ENCODE measurements around the gene SEMA6D. TPM values are rescaled to one million over a fixed set of nuclear protein-coding genes. Genes with fewer than 3 reads are reported as not detected.

The SEMA6D gene
- total RNA-seq, 1 experiment from 2014 or later: not detected

GRCh38 chr15:47721676-47722075 lies 4.4 kb downstream of the SEMA6D start:
- H3K4me2 ChIP-seq (ENCODE audit: low read depth, low read length, poor library complexity, severe bottlenecking): no peak overlapping the region
- H4K20me1 ChIP-seq (ENCODE audit: insufficient read depth, low read depth, low read length): no peaks in the 10 kb centered on the region
- no peaks in the 10 kb centered on the region; the same call in 1 of the 2 replicates for H3K9me3 ChIP-seq (ENCODE audit: low read length)
- no peaks in the 10 kb centered on the region for H3K4me1 ChIP-seq (ENCODE audit: low read length)
- H3K36me3 ChIP-seq (ENCODE audit: insufficient read depth, low read length): no peaks in the 10 kb centered on the region
- H3K27ac ChIP-seq (ENCODE audit: low read length): no peak overlapping the region
- no peaks in the 10 kb centered on the region for H3K79me2 ChIP-seq (ENCODE audit: low read length)
- H3K9me2 ChIP-seq (replicated peaks; ENCODE audit: insufficient read depth, low read length): no peaks in the 10 kb centered on the region
- H2AFZ ChIP-seq (ENCODE audit: low read length): no peak overlapping the region
- no peak for DNase-seq
- no peaks in the 10 kb centered on the region for H3K27me3 ChIP-seq (ENCODE audit: low read length)
- no peak overlapping the region for H3K9ac ChIP-seq (ENCODE audit: low read length)
- no peak overlapping the region for H3K4me3 ChIP-seq (ENCODE audit: low read length)

- Histone ChIP-seq H3K4me1 (ENCODE audit: low read length) (no peaks in the 10 kb centered on the region), H3K9me3 (ENCODE audit: low read length) (no peaks in the 10 kb centered on the region), H3K4me3 (ENCODE audit: low read length) (no peak overlapping the region), H3K79me2 (ENCODE audit: low read length) (no peaks in the 10 kb centered on the region), H3K4me2 (ENCODE audit: low read depth, low read length, poor library complexity, severe bottlenecking) (no peak overlapping the region), H2AFZ (ENCODE audit: low read length) (no peak overlapping the region), H4K20me1 (ENCODE audit: insufficient read depth, low read depth, low read length) (no peaks in the 10 kb centered on the region), H3K27ac (ENCODE audit: low read length) (no peak overlapping the region), H3K27me3 (ENCODE audit: low read length) (no peaks in the 10 kb centered on the region), H3K9ac (ENCODE audit: low read length) (no peak overlapping the region), H3K36me3 (ENCODE audit: insufficient read depth, low read length) (no peaks in the 10 kb centered on the region), H3K9me2 (replicated peaks; ENCODE audit: insufficient read depth, low read length) (no peaks in the 10 kb centered on the region)
- DNase-seq: no peak
These were observed 7.0 kb downstream of the SEMA6D start for GRCh38 chr15:47724346-47724745.

- H3K9ac ChIP-seq (ENCODE audit: low read length): no peak overlapping the region
- H3K9me3 ChIP-seq (ENCODE audit: low read length): no peaks in the 10 kb centered on the region
- H4K20me1 ChIP-seq (ENCODE audit: insufficient read depth, low read depth, low read length): no peaks in the 10 kb centered on the region
- DNase-seq: no peak
- H3K9me2 ChIP-seq (replicated peaks; ENCODE audit: insufficient read depth, low read length): no peaks in the 10 kb centered on the region
- H3K4me1 ChIP-seq (ENCODE audit: low read length): no peaks in the 10 kb centered on the region
- no peak overlapping the region for H3K4me3 ChIP-seq (ENCODE audit: low read length)
- no peak overlapping the region for H3K27ac ChIP-seq (ENCODE audit: low read length)
- no peaks in the 10 kb centered on the region for H3K27me3 ChIP-seq (ENCODE audit: low read length)
- H3K79me2 ChIP-seq (ENCODE audit: low read length): no peaks in the 10 kb centered on the region
- no peak overlapping the region for H3K4me2 ChIP-seq (ENCODE audit: low read depth, low read length, poor library complexity, severe bottlenecking)
- H3K36me3 ChIP-seq (ENCODE audit: insufficient read depth, low read length): no peaks in the 10 kb centered on the region
- H2AFZ ChIP-seq (ENCODE audit: low read length): no peak overlapping the region
These were observed 7.7 kb downstream of the SEMA6D start for GRCh38 chr15:47725051-47725450.

DNA sequence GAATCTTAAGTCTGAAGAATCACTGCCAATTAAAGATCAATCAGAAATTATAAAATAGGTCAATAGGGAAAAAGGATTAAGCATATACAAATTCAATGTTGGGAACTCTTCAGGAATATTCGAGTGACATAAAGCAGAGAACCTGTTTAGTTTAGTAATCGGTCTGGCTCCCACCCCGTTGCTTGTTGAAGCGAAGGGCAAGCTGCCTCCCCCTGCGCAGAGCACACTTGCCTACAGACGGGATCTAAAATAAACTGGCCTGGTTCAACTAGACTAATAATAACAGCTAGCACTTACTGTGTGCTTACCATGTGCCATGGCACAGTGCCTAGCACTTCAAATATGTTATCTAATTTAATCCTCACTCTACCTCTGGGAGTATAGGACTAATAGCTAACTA lies 8.6 kb downstream of the SEMA6D start:
- H3K79me2 ChIP-seq (ENCODE audit: low read length): no peaks in the 10 kb centered on the region
- H3K27ac ChIP-seq (ENCODE audit: low read length): no peak overlapping the region
- H3K9me2 ChIP-seq (replicated peaks; ENCODE audit: insufficient read depth, low read length): no peaks in the 10 kb centered on the region
- no peaks in the 10 kb centered on the region for H3K36me3 ChIP-seq (ENCODE audit: insufficient read depth, low read length)
- no peaks in the 10 kb centered on the region for H4K20me1 ChIP-seq (ENCODE audit: insufficient read depth, low read depth, low read length)
- H3K4me2 ChIP-seq (ENCODE audit: low read depth, low read length, poor library complexity, severe bottlenecking): no peak overlapping the region
- no peak overlapping the region for H3K4me3 ChIP-seq (ENCODE audit: low read length)
- no peak for DNase-seq
- no peak overlapping the region for H2AFZ ChIP-seq (ENCODE audit: low read length)
- H3K9me3 ChIP-seq (ENCODE audit: low read length): no peaks in the 10 kb centered on the region
- no peaks in the 10 kb centered on the region for H3K4me1 ChIP-seq (ENCODE audit: low read length)
- H3K27me3 ChIP-seq (ENCODE audit: low read length): no peaks in the 10 kb centered on the region
- no peak overlapping the region for H3K9ac ChIP-seq (ENCODE audit: low read length)

DNA sequence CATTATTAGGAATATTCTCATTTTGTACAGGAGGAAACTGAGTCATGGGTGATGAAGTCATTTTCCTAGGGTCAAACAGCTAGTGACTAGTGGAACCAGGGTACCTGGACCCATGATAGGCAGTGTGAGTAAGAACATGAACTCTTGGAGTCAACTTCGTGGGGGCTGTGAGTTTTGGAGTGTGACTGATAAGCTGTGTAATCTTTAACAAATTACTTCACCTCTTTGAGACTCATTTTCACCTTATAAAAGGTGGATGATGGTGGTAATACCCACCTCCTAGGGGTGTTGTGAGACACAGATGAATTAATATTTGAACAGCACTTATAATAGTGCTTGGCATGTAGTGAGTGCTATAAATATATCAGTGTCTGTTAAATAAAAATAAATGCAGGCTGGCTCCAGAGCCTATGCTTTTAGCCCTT lies 9.1 kb downstream of the SEMA6D start:
- H3K36me3 ChIP-seq (ENCODE audit: insufficient read depth, low read length): no peaks in the 10 kb centered on the region
- no peak for DNase-seq
- no peak overlapping the region for H3K27ac ChIP-seq (ENCODE audit: low read length)
- H3K4me1 ChIP-seq (ENCODE audit: low read length): no peaks in the 10 kb centered on the region
- H3K9me3 ChIP-seq (ENCODE audit: low read length): no peaks in the 10 kb centered on the region
- H3K27me3 ChIP-seq (ENCODE audit: low read length): no peaks in the 10 kb centered on the region
- no peaks in the 10 kb centered on the region for H4K20me1 ChIP-seq (ENCODE audit: insufficient read depth, low read depth, low read length)
- H3K9me2 ChIP-seq (replicated peaks; ENCODE audit: insufficient read depth, low read length): no peaks in the 10 kb centered on the region
- no peak overlapping the region for H2AFZ ChIP-seq (ENCODE audit: low read length)
- H3K4me2 ChIP-seq (ENCODE audit: low read depth, low read length, poor library complexity, severe bottlenecking): no peak overlapping the region
- H3K4me3 ChIP-seq (ENCODE audit: low read length): no peak overlapping the region
- H3K9ac ChIP-seq (ENCODE audit: low read length): no peak overlapping the region
- H3K79me2 ChIP-seq (ENCODE audit: low read length): no peaks in the 10 kb centered on the region

DNA sequence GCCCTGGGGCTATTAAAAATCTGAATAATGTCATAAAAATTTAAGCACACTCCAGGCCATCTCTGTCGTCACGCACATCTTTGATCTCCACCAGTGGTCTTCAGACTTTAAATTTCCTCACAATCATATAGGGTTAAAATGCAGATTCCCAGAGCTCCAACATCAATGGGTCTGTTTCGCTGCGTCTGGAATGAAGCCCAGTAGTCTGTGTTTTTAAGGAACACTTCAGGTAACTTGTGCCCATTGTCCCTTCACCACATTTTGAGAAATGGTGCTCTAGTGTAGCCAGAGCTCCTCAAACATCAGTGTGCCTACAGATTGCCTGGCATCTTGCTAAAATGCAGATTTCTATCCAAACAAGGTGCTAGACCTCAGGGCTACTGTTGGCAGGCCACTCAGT lies 9.8 kb downstream of the SEMA6D start:
- Histone ChIP-seq H2AFZ (ENCODE audit: low read length) (no peak overlapping the region), H3K36me3 (ENCODE audit: insufficient read depth, low read length) (no peaks in the 10 kb centered on the region), H4K20me1 (ENCODE audit: insufficient read depth, low read depth, low read length) (no peaks in the 10 kb centered on the region), H3K9me2 (replicated peaks; ENCODE audit: insufficient read depth, low read length) (no peaks in the 10 kb centered on the region), H3K4me3 (ENCODE audit: low read length) (no peak overlapping the region), H3K27ac (ENCODE audit: low read length) (no peak overlapping the region), H3K79me2 (ENCODE audit: low read length) (no peaks in the 10 kb centered on the region), H3K9ac (ENCODE audit: low read length) (no peak overlapping the region), H3K9me3 (ENCODE audit: low read length) (no peaks in the 10 kb centered on the region), H3K27me3 (ENCODE audit: low read length) (no peaks in the 10 kb centered on the region), H3K4me1 (ENCODE audit: low read length) (no peaks in the 10 kb centered on the region), H3K4me2 (ENCODE audit: low read depth, low read length, poor library complexity, severe bottlenecking) (no peak overlapping the region)
- no peak for DNase-seq

- Histone ChIP-seq H3K9ac (ENCODE audit: low read length) (no peak overlapping the region), H3K36me3 (ENCODE audit: insufficient read depth, low read length) (no peaks in the 10 kb centered on the region), H3K9me2 (replicated peaks; ENCODE audit: insufficient read depth, low read length) (no peaks in the 10 kb centered on the region), H3K4me1 (ENCODE audit: low read length) (no peaks in the 10 kb centered on the region), H4K20me1 (ENCODE audit: insufficient read depth, low read depth, low read length) (no peaks in the 10 kb centered on the region), H3K27me3 (ENCODE audit: low read length) (no peaks in the 10 kb centered on the region), H3K27ac (ENCODE audit: low read length) (no peak overlapping the region), H3K4me2 (ENCODE audit: low read depth, low read length, poor library complexity, severe bottlenecking) (no peak overlapping the region), H3K9me3 (ENCODE audit: low read length) (no peaks in the 10 kb centered on the region), H2AFZ (ENCODE audit: low read length) (no peak overlapping the region), H3K79me2 (ENCODE audit: low read length) (no peaks in the 10 kb centered on the region), H3K4me3 (ENCODE audit: low read length) (no peak overlapping the region)
- no peak for DNase-seq
These were observed 10.4 kb downstream of the SEMA6D start for GRCh38 chr15:47727676-47728075.

- H3K79me2 ChIP-seq (ENCODE audit: low read length): no peaks in the 10 kb centered on the region
- H3K4me3 ChIP-seq (ENCODE audit: low read length): no peak overlapping the region
- H4K20me1 ChIP-seq (ENCODE audit: insufficient read depth, low read depth, low read length): no peaks in the 10 kb centered on the region
- no peak for DNase-seq
- no peaks in the 10 kb centered on the region for H3K4me1 ChIP-seq (ENCODE audit: low read length)
- H2AFZ ChIP-seq (ENCODE audit: low read length): no peak overlapping the region
- no peaks in the 10 kb centered on the region for H3K36me3 ChIP-seq (ENCODE audit: insufficient read depth, low read length)
- H3K27ac ChIP-seq (ENCODE audit: low read length): no peak overlapping the region
- no peaks in the 10 kb centered on the region for H3K27me3 ChIP-seq (ENCODE audit: low read length)
- H3K4me2 ChIP-seq (ENCODE audit: low read depth, low read length, poor library complexity, severe bottlenecking): no peak overlapping the region
- H3K9me2 ChIP-seq (replicated peaks; ENCODE audit: insufficient read depth, low read length): no peaks in the 10 kb centered on the region
- no peaks in the 10 kb centered on the region for H3K9me3 ChIP-seq (ENCODE audit: low read length)
- H3K9ac ChIP-seq (ENCODE audit: low read length): no peak overlapping the region
These were observed 11.1 kb downstream of the SEMA6D start for GRCh38 chr15:47728426-47728825.

DNA sequence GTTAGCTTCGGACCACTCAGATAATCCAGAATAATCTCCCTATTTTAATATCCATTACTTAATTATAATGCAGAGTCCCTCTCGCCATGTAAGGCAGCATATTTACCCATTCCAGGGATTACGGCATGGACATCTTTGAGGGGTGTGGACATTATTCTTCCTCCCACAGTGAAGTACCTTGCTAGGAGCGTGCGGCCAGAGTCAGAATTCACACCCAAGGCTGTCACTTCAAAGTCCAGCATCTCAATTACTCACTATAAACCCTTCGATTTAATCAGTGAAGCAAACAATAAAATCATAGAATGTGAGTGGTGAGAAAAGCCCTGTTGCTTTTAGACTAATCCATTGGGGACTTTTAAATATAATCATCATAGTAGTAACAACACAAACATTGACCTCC lies 11.6 kb downstream of the SEMA6D start:
- Histone ChIP-seq H2AFZ (ENCODE audit: low read length) (no peak overlapping the region), H3K4me2 (ENCODE audit: low read depth, low read length, poor library complexity, severe bottlenecking) (no peak overlapping the region), H3K27me3 (ENCODE audit: low read length) (no peaks in the 10 kb centered on the region), H3K36me3 (ENCODE audit: insufficient read depth, low read length) (no peaks in the 10 kb centered on the region), H3K4me1 (ENCODE audit: low read length) (no peaks in the 10 kb centered on the region), H3K9ac (ENCODE audit: low read length) (no peak overlapping the region), H3K4me3 (ENCODE audit: low read length) (no peak overlapping the region), H3K9me2 (replicated peaks; ENCODE audit: insufficient read depth, low read length) (no peaks in the 10 kb centered on the region), H3K79me2 (ENCODE audit: low read length) (no peaks in the 10 kb centered on the region), H3K9me3 (ENCODE audit: low read length) (no peaks in the 10 kb centered on the region), H3K27ac (ENCODE audit: low read length) (no peak overlapping the region), H4K20me1 (ENCODE audit: insufficient read depth, low read depth, low read length) (no peaks in the 10 kb centered on the region)
- no peak for DNase-seq
